Stimulated activated CD4-positive, alpha-beta T cell treated with anti-CD3 and anti-CD28 coated beads, Interleukin-1b, Interleukin-23, amount 100 ng/mL, for 48 hours (primary cell): ENCODE measurements around the gene TMSB10.
"Not testable (repeated sequence)": the region's sequence is repeated elsewhere in the genome, so short reads cannot be mapped to it uniquely, and the experiment has no call there.

Experiments
- DNase-seq: peaks from one replicate; pipeline ENCODE4 v3.0.0-alpha.2; 2020

The TMSB10 gene

DNA sequence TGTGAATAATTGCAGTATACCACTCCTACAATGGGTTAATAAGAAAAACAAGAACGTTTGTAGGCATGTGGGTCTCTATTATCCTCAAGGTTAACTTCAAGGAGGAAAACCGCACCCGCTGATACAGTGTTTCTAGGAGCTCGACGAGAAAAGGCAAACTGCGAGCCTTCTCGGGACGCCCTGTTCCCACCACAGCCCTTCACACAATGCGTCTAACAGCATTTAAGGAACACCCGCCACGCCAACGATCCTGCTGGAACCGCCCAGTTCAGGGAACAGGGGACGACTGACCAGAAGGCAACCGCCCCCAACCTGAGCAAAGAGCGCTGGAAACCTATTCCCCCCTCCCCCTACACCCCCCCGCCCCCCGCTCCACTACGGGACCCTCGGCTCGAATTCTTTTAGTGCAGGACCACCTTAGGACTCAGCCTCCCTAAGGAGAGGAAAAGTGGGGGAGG is 710 bp upstream of the TMSB10 start:
- no peak for DNase-seq

DNA sequence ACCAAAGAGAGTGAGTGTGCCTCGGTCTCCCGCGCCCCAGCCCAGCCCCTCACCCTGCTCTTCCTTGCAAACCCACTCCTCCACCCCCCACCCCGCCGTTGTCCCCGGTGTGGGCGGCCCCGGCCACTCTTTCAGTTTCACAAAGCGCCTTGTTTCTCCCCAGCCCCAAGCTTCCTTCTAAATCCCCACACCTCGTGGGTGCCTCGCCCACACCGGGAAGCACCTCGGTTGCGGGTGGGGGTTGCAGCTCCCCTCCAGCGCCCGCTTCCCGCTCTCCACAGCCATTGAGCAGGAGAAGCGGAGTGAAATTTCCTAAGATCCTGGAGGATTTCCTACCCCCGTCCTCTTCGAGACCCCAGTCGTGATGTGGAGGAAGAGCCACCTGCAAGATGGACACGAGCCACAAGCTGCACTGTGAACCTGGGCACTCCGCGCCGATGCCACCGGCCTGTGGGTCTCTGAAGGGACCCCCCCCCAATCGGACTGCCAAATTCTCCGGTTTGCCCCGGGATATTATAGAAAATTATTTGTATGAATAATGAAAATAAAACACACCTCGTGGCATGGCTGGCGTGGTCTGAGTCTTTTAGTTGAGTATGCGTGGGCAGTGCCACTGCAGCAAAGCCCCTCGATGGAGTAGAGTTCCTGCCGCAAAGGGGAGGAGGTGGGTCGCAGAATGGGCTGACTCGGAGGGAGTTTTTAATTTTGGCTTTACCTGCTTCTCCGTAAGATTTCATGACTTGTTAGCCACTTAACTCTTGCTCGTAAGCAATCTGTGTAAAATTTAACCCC is 848 bp downstream of the TMSB10 start:
- peak; percentile 66 for DNase-seq

DNA sequence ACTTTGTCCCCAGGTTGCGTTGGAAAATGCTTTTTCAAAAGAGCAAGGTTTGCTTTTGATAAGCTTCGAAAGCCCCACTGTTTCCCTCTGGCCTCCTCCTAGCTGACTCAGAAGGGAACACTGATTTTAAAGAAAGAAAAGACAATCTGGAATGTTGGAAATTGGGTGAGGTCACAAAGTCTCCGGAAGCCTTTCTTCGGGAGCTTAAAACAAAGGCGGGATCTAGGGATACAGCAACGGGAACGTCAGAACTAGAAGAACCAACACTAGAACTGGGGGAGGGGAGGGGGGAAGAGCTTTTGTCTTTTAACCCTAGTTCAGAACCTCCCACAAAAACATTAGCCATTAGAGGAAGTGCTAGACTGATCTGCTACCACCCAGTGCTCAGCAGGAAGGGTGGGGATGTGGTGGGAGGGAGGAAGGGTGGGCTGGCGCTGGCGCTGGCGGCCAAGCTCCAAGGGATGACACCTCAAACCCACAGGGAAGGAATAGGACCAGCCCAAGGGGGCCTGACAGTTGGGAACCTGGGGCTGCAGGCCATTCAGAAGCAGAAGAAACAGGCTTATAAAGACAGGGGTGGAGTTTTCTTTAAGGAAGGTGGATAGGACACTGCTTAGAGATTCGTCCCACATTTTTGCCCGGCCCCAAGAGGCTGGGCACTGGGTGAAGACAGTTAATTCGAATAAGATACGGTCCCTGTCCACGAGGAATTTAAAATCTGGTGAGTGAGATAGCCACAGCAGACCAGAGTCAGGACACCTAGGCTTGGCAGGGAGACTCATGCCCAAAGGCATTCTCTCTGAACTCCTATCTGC is 1.7 kb downstream of the TMSB10 start:
- no peak for DNase-seq

DNA sequence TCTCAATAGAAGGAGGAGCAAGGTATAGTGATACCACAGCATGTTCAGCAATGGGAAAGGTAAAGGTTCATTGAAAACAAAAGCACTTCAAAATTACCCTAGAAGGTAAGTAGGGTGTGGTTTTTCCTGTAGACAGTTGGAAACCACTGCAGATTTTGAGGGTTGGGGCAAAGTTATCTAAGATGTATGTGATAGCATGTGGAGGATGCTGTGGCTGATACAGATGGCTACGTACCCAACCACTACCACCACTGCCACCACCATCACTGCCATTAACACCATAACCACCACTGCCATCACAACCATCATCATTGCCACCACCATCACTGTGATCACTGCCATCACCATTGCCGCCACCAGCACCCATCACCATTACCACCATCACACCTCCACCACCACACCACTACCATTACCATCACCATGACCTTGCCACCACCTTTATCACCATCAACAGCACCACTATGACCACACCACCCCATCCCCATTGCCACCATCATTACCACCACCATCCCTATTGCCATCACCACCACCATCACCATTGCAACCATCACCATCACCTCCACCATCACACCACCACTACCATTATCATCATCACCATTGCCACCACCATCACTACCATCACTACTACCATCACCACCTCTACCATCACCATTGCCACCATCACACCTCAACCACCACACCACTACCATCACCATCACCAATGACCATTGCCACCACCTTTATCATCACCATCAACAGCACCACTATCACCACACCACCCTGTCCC is 3.7 kb downstream of the TMSB10 start:
- DNase-seq = no peak

DNA sequence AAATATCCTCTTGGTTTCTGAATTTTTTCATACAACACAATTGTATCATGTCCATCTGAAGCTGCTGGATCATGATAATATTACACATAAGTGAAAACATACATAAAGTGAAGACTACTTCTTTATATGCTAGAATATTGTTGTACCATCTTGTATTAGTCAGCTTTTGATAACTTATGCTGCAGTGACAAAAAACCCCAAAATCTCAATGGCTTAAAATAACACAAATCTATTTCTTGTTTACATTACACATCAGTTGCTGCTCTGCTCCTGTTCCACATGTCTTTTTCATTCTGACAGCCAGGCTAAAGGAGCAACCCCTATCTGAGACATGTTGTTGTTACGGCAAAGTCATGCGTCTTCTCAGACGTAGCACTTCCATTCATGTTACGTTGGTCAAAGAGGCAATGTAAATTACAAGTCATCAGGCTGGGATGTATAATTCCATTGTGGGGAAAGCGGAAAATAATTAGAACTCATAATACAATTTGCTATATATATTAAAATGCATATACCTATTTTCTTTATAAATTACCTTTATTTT is 5.8 kb downstream of the TMSB10 start:
- no peak for DNase-seq

DNA sequence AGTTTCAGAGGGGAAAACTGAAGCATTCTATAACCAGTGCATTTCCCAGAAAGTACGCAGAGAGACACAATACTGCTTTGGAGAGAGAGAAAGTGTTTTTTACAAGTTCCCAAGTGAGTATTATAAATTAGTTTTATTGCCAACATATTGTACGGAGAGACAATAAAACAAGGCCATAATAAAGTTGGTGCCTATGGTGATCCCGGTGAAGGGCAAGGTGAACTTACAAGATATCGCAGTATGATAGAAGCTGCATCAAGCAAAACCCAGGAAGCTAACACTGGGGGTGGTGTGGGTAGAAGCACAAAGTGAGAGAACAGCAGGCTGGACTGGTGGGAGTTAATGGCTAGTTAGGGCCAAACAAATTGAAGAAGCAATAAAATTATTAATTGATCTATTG is 7.5 kb downstream of the TMSB10 start:
- DNase-seq = no peak

DNA sequence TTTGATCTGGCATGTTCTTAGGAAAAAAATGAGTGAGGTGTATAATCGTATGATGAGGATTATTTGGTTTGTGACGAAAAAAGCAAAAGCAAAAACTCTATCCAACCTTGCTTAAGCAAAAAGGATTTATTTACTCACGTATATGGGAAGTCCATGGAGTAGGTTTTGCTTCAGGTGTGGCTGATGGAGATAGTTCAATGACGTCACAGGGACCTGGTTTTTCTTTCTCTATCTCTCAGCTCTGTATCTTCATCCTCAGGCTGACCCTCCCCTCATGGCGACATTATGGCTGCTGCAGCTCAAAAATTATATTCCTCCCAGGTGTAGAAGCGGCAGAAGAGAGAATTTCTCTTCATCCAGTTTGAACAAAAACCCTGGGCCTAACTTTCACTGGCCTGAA is 8.9 kb downstream of the TMSB10 start:
- DNase-seq = no peak

DNA sequence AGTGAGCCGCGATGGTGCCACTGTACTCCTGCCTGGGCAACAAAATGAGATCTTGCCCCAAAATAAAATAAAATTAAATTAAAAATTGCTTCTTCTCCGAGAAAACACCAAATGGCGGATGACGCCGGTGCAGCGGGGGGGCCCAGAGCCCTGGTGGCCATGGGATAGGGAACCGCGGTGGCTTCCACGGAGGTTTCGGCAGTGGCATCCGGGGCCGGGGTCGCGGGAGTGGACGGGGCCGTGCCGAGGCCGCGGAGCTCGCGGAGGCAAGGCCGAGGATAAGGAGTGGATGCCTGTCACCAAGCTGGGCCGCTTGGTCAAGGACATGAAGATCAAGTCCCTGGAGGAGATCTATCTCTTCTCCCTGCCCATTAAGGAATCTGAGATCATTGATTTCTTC is 10.2 kb downstream of the TMSB10 start:
- DNase-seq = not testable (repeated sequence)

DNA sequence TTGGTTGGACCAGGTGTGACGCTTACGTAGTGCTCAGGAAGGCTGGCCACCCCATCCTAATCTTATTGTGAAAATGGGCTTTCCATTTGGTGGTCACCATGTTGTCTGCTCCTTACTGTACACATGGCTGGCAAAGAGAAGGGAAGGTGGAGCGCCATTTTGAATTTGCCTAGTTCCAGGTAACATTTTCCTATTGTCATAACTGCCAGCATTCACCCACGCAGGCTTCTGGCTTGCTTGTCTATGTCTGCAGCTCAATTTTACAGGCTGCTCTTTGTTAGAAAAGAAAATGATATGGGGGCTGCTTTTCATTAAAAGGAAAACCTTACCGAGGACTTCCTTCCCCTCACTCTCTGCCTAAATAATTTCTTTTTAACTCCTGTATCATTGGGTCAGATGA is 12.4 kb downstream of the TMSB10 start:
- DNase-seq = not testable (repeated sequence)

DNA sequence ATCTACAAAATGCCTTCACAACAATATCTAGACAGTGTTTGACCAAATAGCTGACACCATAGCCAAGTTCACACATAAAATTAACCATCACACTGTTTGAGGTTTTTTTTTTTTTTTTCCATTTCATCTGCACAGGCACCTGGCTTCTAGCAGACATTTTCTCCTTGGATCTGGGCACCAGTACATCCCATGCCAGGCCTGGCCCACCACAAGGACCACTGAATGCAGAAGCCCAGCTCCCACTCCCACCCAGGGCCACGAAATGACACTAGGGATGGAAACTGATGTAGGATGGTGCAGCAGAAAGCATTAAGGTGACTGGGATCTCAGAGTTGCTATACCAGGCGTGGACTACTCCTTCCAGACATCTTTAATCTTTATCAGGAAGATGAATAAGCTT is 13.0 kb downstream of the TMSB10 start:
- no peak for DNase-seq

DNA sequence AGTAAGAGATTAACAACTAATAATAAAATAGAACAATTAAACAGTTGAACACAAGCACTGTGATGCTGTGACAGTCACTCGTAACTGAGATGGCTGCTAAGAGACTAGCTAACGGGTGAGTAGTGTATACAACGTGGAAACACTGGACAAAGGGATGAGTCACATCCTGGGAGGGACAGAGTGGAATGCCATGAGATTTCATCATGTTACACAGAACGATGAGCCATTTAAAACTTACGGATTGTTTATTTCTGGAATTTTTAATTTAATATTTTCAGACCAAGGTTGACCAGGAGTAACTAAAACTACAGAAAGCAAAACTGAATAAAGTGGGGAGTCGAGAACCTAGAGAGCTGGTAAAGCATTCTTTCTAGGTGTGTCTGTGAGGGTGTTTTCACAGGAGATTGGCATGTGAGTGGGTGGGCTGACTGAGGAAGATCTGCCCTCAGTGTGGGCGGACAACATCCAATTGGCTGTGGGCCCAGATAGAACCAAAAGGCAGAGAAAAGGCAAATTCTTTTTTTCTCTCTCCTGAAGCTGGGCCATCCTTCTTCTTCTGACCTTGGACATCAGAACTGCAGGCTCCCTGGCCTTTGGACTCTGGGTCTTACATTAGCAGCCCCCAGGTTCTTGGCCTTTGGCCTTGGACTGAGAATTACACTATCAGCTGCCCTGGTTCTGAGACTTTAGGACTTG is 14.6 kb downstream of the TMSB10 start:
- DNase-seq = peak; percentile 65

DNA sequence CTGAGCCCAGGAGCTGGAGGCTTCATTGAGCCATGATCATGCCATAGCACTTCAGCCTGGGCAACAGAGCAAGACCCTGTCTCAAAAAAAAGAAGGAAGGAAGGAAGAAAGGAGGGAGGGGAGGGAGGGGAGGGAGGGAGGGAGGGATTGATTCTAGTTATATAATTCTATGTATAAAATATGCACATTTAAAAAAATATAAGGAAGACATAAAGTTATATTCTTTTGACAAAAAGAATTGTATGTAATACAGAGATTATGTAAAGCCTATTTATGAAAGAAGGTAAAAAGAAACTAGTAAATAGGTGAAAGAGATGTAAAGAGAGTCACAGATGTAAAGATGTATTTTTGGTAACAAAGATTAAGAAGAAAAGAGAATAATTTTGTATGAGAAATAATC is 17.6 kb downstream of the TMSB10 start:
- DNase-seq = no peak

DNA sequence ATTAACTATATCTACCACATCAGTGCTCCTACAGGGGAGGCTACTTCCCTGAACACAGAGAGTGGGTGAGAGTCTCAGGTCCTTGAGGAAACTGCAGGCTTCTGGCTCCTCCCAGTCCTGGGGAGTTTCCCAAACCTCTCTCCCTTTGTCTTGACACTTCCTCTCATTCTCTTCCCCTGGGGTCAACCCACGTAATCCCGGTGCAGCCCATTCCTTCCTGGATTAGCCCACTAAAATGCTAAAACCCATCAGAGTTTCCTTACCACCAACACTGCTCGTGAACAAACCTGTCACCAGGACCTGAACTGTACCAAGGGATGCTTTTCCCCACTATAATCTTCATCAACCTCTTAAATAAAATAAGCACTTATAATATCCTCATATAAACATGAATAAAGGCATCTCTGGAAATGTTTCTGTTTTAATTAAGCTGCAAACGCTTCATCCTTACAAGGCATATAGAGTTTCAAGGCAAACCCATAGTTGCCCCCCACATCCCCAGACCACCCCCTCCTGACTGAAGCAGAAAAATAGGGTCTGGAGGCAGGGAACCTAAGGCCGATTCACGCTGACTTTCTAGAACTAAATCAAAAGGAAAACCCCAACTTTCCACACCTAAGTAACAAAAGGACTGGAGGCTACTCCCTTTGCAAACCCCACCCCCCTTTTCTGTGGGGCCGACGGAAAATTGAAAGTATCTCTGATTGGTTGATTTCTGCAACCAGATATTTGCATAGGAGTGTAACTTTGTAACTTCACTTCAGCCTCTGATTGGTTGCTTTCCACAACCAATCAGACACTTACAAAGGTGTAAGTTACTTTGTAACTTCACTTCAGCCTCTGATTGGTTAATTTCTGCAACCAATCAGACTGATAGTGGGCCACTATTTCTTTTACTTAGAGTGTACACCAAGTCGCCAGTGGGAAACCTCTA is 19.0 kb downstream of the TMSB10 start:
- peak; percentile 79 for DNase-seq

DNA sequence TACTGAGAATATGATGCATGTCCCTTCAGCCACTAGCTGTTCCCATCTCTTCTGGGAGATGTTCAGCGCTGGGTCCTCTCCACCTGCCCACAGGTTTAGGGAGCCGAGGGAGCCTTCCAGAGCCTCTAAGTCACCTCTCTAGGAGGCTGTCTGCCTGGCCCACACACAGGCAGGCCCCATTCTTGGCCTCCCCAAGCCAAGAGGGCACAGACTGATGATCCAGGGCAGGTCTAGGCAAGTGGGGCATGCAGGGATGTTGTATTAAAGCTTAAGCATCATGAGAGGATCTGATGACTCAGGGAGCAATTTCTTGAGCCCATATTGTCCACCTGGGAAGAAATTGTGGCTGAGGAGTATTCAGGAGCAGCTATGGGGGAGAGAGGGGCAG is 19.9 kb downstream of the TMSB10 start:
- no peak for DNase-seq

DNA sequence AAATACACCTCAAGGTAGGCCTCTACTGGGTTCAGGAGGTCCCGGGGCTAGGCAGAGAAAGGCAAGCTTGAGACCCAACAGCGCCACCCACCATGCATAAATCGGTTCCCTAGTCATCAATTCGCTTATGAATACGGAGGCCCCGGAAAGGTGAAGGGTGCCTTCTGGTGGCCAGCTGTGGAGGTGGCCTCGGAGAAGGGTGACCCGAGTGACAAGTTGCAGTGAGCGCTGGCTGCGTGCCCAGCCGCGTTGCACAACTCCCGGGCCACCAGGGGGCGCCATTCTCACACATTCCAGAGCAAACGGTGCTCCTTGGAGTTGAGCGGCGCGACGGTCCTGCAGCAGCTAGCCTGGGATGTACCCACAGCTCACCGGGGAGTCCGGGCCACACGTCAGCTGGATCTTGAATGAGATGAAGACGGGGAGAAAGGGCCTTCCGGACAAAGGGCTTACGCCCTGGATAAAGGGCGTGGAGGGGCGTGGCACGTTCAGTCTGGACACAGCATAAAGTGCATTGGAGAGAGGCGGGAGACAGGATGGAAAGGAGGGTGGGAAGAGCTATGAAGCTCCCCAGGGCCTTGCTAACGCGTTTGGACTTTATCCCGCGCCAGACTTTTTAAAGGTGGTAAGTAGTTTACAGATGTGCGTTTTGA is 20.4 kb downstream of the TMSB10 start:
- DNase-seq = peak; percentile 99

DNA sequence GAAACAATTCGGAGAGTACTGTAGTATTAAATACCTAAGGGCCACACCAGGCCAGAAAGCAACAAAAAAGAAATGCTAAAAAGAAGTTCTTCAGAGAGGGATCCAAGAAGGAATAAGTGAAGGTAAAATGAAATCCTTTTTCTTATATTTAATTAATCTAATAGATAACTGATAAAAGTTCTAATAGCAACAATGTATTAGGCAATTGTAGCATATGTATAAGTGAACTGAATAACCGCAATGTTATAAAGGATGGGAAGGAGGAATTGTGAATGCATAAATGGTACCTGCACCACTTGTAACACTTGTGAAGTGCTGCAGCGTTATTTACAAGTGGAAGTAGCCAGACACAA is 21.8 kb downstream of the TMSB10 start:
- DNase-seq = no peak

DNA sequence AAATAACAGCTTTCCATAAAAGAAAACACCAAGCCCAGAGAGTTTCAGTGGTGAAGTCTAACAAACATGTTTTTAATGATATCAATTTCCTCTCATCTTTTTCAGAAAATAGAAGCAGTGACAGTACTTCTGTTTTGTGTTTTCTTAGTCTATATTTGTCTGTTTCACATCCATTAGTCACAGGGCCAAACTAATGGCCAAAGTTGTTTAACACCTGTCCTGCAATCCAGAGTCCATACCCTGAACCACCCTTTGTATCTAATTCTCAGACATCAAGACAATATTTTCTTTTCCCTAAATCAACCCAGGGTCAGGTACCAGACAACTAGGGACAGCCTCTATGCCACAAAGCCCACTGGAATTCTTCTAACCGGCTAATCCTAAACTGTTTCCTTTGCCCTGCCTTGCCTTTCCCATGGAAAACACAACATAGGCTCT is 25.9 kb downstream of the TMSB10 start:
- DNase-seq = no peak

DNA sequence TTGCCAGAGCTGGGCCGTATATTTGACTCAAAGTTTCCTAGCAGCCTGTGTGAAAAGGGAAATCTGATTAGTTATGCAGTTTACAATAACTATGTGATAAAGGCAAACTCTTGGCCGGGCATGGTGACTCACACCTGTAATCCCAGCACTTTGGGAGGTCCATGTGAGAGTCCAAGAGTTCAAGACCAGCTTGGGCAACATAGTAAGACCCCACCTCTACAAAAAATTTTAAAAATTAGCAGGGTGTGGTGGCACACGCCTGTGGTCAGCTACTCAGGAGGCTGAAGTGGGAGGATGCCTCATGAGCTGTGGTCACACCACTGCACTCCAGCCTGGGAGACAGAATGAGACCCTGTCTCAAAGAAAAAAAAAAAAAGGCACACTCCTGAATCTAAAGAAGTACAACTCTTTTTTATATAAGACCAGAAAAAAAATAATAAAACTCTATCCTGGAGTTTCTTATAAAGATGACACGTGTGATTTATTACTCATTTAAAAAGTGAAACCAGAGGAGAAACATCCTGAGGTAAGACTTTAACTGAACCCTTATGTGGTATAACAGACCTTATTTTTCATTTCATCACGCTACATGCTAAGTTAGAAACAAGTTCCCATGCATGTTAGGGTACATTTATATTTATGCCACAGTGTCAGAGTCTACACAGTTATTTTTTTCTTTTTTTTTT is 32.9 kb downstream of the TMSB10 start:
- peak; percentile 71 for DNase-seq

DNA sequence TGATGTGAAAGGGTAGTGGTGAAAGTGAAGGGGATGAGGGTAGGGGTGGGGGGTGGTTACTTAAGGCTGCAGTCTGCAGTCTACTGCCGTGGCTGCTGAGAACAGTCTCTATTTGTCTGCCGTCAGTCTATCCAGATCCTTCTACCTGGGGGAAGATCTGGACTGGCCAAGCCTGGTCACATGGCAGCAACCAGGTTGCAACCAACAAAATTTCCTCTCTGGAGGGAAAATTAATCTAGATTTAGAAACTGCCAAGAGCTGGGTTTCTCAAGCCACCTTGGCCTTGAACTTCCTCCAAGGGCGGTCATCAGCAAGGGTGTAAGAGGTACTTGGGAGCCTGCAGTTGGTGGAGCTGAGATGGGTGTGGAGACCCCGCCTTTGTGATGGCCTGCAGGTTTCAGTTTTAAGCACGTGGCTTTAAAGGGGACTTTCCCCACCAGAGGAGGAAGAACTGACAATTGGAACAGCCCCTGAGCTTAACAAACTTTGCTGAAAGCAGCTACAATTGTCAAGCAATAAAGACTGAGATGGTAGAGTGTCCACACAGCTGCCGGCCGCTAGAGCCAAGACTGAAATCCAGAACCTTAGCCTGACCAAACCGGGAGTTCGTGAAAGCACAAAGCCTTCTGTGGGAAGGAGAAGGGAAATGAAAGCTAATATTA is 34.1 kb downstream of the TMSB10 start:
- peak; percentile 79 for DNase-seq

DNA sequence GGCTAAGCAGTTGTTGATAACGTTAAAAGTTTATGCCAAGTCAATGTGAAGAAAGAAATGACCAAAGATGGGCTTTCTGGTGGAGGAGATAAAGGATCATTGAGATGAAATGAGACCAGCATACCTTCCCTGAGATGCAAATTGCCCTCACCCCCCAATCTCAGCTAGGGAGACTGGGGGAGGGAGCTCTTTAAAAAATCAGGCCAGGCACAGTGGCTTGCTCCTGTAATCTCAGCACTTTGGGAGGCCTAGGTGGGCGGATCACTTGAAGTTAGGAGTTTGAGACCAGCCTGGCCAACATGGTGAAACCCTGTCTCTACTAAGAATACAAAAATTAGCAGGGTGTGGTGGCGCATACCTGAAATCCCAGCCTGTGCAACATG is 34.6 kb downstream of the TMSB10 start:
- DNase-seq = no peak
